Activated naive CD4-positive, alpha-beta T cell treated with Interleukin-2 at 50 U/mL for 16 hours (primary cell): ENCODE data around the gene TEX55.
"Not testable (repeated sequence)": the region's sequence is repeated elsewhere in the genome, so short reads cannot be mapped to it uniquely, and the experiment has no call there.

ENCODE experiments used
- DNase-seq: peaks from one replicate; pipeline ENCODE4 v3.0.0-alpha.2; 2020

The TEX55 gene

DNA sequence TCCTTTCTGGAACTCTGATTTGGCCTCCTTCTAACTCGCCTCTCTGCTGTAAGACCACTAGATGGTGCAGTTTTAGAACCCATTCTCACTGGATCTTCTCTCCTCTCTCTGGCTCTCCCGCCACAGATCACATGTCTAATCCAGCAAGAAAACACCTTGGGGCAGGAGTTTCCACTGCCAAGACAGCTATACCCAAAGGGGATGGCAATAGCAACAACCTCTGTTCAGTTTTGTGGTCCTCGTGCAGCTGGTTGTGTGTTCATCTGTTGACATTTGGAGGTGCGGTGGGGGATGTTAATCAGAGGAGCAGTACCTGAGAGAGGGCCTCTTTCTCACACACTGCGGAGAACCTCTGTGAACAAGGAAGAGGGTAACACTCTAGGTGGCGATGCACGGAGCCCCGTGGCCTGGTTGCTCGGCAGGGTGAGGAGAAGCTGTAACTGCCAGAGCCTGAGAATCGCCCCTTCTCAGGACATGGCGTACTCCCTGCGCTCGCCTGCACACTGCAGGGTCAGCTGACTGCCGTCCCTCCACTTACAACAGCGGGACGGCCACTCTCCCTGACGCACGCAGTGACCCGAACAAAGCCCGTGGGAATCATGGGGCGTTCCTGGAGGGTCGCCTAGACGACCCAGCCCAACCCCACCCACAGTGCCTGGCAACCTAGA is at the start of gene TEX55:
TEX55 (plus strand) TSS at position 666 of the 668 bp plus-strand sequence. CDS start 25 bp downstream, outside the sequence.
- no peak for DNase-seq

DNA sequence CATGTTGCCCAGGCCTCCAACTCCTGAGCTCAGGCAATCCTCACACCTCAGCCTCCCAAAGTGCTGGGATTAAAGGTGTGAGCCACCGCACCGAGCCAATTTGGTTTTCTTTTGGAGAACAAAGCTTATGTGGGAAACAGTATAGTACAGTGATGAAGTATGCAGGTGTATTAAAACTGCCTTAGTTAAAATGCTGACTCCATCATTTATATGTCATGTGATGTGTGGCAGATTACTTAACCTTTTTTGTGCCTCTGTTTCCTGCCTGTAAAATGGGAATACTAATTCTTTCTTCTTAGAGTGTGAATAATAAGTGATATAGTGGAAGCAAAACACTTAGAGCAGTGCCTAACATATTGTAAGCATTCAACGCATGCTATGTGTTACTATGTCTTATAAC is 48.0 kb upstream of the TEX55 start:
- no peak for DNase-seq

DNA sequence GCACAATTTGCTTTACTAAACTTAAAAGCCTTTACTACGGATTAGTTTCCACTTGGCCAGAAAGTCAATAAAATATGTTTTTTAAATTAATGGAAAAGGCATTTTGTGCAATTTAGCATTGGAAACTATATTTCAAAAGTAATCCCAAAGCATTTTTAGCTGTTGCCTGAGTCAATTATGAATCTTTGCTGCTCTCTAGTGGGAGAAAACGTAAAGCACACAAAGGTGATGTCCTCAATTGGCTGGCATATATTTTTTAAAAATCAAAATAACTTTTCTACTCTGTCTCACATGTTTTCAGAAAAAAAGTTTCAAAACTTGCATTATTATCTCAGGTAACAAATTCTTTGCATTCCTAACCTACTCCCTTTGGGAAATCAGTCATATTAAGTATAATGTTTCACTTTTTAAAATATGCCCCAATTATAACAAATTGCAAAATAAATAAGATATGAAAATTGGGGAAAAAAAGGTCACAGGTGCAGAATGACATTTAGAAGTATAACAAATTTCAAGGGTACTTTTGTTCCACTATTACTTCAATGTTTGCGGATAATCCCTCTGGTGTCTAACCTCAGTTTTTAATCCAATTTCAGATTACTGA is 47.2 kb upstream of the TEX55 start:
- DNase-seq: no peak

DNA sequence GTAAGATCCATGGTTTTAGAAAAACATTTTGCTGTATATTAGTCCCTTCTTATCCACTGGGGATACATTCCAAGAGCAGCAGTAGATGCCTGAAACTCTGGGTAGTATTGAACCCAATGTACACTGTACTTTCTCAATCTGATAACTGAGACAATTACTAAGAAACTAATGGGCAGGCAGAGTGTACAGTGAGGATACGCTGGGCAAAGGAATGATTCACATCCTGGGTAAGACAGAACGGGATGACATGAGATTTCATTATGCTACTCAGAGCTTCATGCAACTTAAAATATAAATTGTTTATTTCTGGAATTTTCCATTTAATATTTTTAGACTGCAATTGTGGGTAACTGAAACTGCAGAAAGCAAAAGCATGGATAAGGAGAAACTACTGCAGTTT is 46.2 kb upstream of the TEX55 start:
- DNase-seq: no peak

DNA sequence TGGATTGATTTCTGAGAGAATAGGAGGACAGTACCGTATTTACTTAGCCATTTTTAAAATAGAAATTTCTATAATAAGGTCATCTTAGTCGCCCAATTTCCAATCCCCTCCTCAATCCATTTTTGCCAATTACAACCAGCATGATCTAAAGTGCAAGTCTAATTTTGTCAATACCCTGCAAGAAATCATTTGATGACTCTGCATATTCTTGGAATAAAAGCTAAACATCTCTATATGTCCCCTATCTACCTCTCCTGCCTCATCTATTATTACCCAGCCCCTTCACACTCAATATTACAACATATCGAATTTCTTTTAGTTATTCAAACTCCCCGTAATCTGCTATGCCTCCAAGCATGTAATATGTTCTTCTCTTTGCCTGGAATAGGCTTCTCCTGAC is 41.9 kb upstream of the TEX55 start:
- DNase-seq: no peak

DNA sequence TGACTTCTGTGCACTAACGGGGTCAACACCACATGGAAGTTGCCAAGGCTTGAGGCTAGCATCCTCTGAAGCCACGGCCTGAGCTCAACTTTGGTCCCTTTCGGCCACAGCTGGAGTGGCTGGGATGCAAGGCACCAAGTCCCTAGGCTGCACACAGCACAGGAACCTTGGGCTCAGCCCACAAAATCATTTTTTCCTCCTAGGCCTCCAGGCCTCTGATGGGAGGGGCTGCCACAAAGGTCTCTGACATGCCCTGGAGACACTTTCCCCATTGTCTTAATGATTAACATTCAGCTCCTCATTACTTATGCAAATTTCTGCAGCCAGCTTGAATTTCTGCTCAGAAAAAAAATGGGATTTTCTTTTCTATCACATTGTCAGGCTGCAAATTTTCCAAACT is 27.6 kb upstream of the TEX55 start:
- not testable (repeated sequence) for DNase-seq

DNA sequence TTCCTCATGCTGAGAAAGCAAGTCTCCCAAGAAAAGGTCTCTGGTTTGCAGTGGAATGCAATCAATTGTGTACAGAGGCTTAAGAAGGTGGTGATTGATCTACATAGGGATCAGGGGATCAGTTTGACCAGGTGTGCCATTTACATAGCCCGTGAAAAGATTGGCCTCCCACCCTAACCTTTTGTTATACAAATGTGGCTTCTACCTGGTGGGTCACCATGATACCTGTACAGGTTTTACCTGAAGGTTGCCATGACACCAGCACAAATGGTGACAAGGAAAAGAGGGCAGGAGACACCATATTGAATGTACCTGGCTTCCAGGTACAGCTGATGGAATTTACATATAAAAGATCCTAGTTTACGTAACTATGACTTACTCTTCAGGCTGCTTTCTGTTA is 25.5 kb upstream of the TEX55 start:
- DNase-seq: no peak

DNA sequence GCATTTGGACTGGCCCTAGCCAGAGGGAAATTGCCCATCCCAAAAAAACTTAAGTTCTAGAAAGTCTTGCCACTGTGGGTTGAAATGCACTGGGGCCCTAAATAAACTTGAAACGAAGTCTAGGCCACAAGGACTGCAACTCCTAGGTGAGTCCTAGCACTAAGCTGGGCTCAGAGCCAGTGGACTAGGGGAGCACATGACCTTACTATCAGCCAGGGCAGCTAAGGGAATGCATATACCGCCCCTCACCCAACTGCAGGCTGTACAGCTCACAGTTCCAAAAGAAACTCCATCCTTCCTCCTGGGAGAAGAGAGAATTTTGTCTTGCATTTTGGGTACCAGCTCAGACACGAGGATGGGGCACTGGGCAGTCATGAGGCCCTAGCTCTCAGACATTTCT is 23.6 kb upstream of the TEX55 start:
- no peak for DNase-seq

DNA sequence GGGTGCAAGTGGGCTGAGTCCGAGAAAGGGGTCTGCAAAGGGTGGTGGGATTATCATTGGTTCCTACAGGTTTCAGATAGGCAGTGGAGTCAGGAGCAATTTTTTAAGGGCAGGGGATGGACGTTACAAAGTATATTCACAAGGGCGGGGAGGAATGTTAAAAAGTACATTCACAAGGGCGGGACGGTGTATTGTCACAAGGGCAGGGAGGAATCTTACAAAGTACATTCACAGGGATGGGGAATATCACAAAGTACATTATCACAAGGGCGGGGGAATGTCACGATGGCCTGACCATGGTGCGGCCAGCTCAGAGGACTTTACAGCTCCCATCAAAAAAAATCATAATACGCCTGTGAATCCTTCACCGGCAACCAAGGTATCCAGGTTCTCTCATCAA is 20.6 kb upstream of the TEX55 start:
- no peak for DNase-seq

DNA sequence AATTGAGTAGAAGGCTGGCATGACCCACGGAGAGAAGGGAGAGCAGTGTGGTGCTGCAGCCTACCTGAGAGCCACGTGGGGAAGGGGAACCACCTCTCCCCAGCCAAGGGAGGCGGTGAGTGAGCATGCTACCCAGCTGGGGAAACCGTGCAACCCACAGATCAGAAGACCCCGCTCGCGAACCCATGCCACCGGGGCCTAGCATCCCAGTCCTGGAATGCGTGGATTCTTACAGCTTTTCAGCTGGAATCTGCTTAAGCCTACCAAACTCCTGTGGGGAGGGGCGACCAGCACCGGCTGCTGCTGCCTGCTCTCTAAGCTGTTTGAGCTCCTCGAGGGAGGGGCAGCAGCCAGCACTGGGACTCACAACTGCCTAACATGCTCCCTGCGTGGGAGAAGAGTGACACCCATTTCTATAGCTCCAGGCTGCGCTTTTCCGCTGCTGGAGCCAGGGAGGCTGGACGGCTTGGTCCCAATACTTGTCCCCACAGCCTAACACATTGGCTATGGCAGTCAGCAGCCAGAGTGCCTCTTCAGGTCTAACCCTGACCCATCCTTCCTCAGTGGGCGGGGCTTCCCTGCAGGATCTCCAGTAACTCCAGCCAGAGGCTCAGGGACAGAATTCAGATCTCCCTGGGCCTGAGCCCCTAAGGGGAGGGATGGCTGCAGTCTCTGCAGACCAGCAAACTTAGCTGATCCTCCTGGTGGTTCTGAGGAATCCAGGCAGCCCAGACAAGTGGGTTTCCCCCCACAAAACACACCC is 20.0 kb upstream of the TEX55 start:
- no peak for DNase-seq

DNA sequence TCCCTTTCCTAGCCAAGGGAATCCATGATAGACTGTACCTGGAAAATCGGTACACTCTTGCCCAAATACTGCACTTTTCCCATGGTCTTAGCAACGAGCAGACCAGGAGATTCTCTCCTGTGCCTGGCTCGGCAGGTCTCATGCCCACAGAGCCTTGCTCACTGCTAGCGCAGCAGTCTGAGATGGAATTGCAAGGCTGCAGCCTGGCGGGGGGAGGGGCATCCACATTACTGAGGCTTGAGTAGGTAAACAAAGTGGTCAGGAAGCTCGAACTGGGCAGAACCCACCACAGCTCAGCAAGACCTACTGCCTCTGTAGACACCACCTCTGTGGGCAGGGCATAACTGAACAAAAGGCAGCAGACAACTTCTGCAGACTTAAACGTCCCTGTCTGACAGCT is 15.7 kb upstream of the TEX55 start:
- DNase-seq: not testable (repeated sequence)

DNA sequence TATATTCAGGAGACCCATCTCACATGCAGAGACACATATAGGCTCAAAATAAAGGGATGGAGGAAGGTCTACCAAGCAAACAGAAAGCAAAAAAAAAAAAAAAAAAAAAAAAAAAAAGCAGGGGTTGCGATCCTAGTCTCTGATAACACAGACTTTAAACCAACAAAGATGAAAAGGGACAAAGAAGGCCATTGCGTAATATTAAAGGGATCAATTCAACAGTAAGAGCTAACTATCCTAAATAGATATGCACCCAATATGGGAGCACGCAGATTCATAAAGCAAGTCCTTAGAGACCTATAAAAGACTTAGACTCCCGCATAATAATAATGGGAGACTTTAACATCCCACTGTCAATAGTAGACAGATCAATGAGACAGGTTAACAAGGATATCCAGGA is 13.7 kb upstream of the TEX55 start:
- DNase-seq: not testable (repeated sequence)

DNA sequence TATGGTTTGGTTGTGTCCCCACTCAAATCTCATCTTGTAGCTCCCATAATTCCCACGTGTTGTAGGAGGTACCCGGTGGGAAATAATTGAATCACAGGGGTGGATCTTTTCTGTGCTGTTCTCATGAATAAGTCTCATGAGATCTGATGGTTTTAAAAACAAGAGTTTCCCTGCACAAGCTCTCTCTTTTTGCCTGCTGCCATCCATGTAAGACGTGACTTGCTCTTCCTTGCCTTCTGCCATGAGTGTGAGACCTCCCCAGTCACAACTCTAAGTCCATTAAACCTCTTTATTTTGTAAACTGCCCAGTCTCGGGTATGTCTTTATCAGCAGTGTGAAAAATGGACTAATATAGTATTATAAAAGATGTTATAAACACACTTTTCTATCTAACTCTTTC is 6.6 kb upstream of the TEX55 start:
- not testable (repeated sequence) for DNase-seq

DNA sequence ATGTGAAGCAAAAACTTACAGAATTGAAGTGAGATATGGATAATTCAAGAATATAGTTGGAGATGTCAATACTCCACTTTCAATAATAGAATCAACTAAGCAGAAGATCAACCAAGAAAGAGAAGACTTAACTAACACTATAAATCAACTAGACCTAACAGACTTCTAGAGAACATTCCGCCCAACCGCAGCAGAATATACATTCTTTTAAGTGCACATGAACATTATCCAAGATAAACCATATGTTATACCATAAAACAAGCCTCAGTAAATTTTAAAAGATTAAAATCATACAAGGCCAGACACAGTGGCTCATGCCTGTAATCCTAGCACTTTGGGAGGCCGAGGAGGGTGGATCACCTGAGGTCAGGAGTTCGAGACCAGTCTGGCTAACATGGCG is 5.5 kb upstream of the TEX55 start:
- no peak for DNase-seq

DNA sequence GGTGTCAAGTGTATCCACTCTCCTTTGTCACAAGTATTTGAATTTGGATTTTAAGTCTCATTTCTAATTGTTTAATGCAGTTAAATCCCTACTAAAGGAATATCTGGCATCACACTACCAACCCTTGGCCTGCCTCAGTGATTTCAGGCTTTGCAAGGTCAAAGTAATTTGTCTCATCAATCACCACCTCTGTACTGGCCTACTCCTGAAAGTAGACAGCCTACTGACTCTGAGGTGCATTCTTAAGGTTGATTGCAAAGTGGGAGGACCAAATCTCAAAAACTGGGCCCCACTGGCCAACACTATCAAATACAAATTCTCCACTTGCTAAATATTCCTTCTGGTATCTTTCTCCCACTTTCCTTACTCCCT is 851 bp upstream of the TEX55 start:
- no peak for DNase-seq

DNA sequence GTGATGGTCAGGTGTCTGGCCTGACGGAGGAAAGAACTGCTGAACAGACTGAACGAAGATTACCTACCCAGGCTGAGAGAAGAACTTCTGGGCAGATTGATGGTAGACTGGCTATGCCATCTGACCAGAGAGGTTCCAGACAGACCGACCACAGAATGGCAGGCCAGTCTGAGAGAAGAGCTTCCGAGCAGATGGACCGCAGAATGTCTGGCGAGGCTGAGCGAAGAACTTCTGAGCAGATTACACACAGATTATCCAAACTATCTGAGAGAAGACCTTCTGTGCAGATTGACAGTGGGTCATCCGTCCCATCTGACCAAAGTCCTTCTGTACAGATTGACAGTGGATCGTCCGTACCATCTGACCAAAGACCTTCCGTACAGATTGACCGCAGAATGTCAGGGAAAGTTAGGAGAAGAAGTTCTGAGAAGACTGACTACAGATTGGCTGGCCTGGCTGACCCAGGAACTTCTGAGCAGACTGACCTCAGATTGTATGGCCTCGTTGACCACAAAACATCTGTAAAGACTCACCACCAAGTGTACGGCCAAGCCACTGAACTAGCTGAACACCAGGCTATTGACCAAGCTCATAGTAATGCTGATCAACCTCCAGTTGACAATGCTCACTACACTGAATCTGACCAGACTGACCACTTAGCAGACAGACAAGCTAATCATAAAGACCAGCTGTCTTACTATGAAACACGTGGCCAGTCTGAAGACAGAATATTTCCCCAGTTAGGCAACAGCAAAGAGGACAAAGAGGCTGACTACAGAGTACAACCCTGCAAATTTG is 812 bp downstream of the TEX55 start:
- no peak for DNase-seq

DNA sequence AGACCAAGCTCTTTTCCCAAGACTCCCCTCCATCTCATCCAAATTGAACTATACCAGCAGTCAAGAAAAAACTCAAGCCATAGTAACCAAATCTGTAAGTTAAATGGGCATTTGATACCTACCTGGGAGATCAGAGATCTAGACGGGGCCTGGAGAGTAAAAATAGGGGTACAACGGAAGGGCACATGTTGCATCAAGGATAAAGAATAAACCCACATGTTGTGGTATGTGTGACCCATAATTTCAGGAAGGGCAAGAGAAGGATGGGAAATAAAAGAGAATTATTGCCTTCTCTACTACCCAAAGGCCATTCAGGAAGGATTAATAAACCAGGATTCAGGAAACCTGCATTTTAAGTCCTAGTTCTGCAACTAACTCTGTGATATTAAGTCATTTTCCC is 1.5 kb downstream of the TEX55 start:
- DNase-seq: no peak

DNA sequence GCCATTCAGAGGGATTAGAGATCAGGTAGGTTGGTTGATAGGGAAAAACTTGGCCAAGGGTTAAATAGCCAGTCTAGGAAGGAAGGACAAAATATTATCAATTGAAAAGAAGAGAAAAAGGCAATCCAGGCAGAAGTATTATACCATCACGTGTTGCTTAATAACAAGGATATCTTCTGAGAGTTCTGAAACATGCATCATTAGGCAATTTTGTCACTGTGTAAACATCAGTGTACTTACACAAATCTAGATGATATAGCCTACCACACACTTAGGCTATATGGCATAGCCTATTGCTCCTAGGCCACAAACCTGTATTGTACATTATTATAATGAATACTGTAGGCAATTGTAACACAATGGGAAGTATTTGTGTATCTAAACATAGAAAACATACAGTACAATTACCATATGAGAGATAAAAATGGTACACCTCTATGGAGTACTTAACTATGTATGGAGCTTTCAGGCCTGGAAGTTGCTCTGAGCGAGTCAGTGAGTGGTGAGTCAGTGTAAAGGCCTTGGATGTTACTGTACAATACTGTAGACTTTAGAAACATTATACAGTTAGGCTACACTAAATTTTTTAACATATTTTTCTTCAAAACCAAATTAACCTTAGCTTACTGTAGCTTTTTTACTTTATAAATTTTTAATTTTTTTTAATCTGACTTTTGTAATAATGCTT is 2.7 kb downstream of the TEX55 start:
- no peak for DNase-seq

DNA sequence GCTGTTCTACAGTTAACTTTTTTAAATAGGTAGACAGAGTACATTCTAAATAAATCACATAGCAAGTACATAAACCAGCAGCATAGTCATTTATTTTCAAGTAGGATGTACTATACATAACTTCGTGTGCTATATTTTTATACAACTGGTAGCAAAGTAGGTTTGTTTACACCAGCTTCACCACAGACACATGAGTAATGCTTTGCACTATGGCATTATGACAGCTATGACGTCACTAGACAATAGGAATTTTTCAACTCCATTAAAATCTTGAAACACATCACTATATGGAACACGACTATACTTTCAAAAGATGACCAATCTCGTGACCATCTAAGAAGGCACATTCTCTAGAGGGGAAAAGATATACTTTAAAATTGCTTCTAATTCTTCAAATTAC is 3.5 kb downstream of the TEX55 start:
- DNase-seq: no peak

DNA sequence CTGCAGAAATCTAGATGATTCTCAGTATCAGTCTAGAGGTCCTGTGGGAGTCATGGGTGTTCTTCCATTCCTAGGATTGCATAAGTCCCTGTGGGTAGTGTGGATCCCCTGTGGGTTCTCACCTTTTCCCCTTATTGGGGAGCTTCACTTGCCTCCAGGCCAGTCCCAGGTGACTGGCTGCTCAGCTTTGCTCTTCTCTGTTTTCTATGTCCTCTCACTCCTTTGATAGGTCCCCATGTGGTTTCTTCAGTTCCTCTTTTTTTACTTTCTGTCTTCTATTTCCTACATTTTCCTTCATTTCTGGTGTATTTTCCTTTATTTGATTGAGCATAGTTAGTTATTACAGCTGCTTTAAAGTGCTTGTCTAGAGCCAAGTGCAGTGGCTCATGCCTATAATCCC is 10.9 kb downstream of the TEX55 start:
- DNase-seq: no peak

DNA sequence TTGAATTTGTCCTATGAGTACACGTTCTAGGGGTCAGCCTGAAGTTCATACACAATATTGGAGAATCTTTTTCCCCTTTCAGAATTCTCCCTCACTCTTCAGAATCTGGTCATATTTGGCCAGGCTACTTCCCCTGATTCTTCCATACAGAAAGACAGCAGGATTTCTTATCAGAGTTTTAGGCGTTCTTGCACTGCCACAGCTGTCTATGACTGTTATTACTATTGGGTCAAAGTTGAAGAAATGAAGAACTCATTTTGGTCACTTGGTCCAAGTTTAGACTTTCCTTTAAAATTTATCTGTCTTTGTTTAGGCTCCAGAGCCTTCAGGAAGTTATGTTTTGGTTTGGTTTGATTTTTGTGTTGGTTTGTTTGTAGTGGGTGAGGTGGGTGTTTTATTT is 12.0 kb downstream of the TEX55 start:
- no peak for DNase-seq

DNA sequence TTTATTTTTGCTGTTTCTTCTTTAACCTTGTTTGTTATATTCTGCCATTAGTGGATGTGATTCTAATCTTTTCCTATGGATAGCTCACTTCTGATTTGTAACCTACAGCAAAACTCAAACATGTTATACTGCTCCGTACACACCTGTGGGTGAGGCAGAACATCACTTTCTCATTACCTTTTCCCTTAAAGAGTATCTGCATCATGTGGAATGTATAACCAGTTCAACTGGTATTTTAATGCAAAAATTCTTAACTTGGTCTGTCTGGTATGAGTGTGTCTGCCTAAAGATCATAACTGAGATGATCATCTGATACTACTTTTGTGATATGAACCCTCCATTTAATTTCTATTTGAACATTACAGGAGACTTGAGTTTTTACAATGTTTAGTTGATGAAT is 14.4 kb downstream of the TEX55 start:
- DNase-seq: no peak

DNA sequence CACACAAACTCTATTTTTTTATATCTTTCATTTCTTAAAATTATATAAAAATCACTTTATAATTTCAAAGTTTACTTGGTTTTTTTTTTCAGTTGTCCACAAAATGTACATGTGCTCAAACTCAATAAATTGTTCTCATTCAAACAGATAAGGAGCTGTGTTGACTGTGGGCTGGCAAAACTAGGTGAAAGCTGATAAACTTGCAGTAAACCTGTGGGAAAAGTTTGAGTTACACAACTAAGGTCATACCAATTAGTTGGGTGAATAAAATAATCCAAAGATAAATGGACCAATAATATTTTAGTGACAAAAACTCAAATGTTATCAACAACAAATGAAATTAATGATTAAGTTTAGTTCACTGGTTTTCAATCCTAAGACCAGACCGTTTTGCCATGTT is 14.8 kb downstream of the TEX55 start:
- no peak for DNase-seq
